ENCODE data around the gene ADAMTS1.

DNA sequence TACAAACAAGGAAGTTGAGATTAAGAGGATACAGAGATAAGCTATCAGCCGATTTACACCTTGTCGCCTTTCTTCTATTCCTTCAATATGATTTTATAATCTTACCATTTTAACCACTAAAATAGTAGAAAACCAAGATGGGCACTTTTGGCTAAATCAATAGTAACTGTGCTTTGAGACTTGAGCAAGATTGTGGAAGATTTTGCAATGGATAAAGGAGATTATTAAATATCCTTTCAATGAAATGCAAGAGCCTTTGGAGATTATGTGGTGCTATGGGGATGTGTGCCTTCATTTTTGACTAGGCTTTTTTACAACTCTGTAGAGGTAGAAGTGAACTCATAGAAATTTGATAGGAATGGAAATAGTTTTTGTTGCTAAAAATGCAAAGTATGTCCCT is 33.7 kb downstream of the ADAMTS1 start:
- TF ChIP-seq, protein P1, sequence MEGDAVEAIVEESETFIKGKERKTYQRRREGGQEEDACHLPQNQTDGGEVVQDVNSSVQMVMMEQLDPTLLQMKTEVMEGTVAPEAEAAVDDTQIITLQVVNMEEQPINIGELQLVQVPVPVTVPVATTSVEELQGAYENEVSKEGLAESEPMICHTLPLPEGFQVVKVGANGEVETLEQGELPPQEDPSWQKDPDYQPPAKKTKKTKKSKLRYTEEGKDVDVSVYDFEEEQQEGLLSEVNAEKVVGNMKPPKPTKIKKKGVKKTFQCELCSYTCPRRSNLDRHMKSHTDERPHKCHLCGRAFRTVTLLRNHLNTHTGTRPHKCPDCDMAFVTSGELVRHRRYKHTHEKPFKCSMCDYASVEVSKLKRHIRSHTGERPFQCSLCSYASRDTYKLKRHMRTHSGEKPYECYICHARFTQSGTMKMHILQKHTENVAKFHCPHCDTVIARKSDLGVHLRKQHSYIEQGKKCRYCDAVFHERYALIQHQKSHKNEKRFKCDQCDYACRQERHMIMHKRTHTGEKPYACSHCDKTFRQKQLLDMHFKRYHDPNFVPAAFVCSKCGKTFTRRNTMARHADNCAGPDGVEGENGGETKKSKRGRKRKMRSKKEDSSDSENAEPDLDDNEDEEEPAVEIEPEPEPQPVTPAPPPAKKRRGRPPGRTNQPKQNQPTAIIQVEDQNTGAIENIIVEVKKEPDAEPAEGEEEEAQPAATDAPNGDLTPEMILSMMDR (IDR thresholded peaks at IDR 0.05): no peak
- TF ChIP-seq POLR2A (IDR thresholded peaks at IDR 0.05): no peak
- no peak for TF ChIP-seq EP300 (IDR thresholded peaks at IDR 0.05)
